HG03521 (cell line): ENCODE measurements around the gene ACTL6A.
"Not testable (repeated sequence)": the region's sequence is repeated elsewhere in the genome, so short reads cannot be mapped to it uniquely, and the experiment has no call there.

Experiments
- ATAC-seq: cut with Tn5 transposase; IDR thresholded peaks from one replicate; pipeline ENCODE4 v1.9.1; 2021; ENCODE audit warnings: mild to moderate bottlenecking, moderate library complexity; ENCODE audit not compliant: unreplicated experiment

ACTL6A gene

GRCh38 chr3:179562591-179563270, at the start of gene ACTL6A:
Gene ACTL6A, plus strand, starts transcription at chr3:179562926. Its CDS starts 167 bp downstream, at chr3:179563093.
- peak; percentile 93 for ATAC-seq

- no peak for ATAC-seq
These were observed 48.9 kb upstream of the ACTL6A start for GRCh38 chr3:179513862-179514261.

GRCh38 chr3:179516461-179517251, 46.1 kb upstream of the ACTL6A start:
- ATAC-seq = not testable (repeated sequence)

- no peak for ATAC-seq
These were observed 36.2 kb upstream of the ACTL6A start for GRCh38 chr3:179526482-179526881.

GRCh38 chr3:179526989-179527391, 35.7 kb upstream of the ACTL6A start:
- no peak for ATAC-seq

- ATAC-seq = no peak
These were observed 34.0 kb upstream of the ACTL6A start for GRCh38 chr3:179528772-179529171.

GRCh38 chr3:179531576-179531975, 31.1 kb upstream of the ACTL6A start:
- no peak for ATAC-seq

- no peak for ATAC-seq
These were observed 29.5 kb upstream of the ACTL6A start for GRCh38 chr3:179533274-179533673.

GRCh38 chr3:179536256-179536655, 26.5 kb upstream of the ACTL6A start:
- ATAC-seq = no peak

GRCh38 chr3:179541094-179541493, 21.6 kb upstream of the ACTL6A start:
- no peak for ATAC-seq

- no peak for ATAC-seq
These were observed 21.1 kb upstream of the ACTL6A start for GRCh38 chr3:179541596-179541995.

- ATAC-seq = no peak
These were observed 20.4 kb upstream of the ACTL6A start for GRCh38 chr3:179542375-179542774.

- ATAC-seq = no peak
These were observed 17.6 kb upstream of the ACTL6A start for GRCh38 chr3:179544981-179545645.

GRCh38 chr3:179546814-179547241, 15.9 kb upstream of the ACTL6A start:
- no peak for ATAC-seq

GRCh38 chr3:179551349-179552105, 11.2 kb upstream of the ACTL6A start:
- no peak for ATAC-seq

- ATAC-seq = no peak
These were observed 3.9 kb upstream of the ACTL6A start for GRCh38 chr3:179558742-179559364.

GRCh38 chr3:179560791-179561190, 1.9 kb upstream of the ACTL6A start:
- ATAC-seq = no peak

GRCh38 chr3:179563271-179563783, 601 bp downstream of the ACTL6A start:
- ATAC-seq = peak; percentile 52

GRCh38 chr3:179565496-179565895, 2.8 kb downstream of the ACTL6A start:
- ATAC-seq = no peak

GRCh38 chr3:179580992-179581391, 18.3 kb downstream of the ACTL6A start:
- no peak for ATAC-seq
